GM12874 (cell line): ENCODE measurements around the gene AKR1B1.
A peak's percentile ranks its signal among the peaks of the same experiment; 100 is the strongest.

Source experiments
- CTCF ChIP-seq: IDR thresholded peaks from 2 replicates; pipeline ENCODE4 v1.5.1; 2011; ENCODE audit warnings: low read depth, mild to moderate bottlenecking, control low read depth, low read length, moderate library complexity; ENCODE audit not compliant: insufficient read depth

The AKR1B1 gene

GRCh38 chr7:134428942-134429341 lies 30.0 kb downstream of the AKR1B1 start:
- no peak for TF ChIP-seq CTCF

GRCh38 chr7:134427896-134428295 lies 31.0 kb downstream of the AKR1B1 start:
- no peak for TF ChIP-seq CTCF

GRCh38 chr7:134425777-134426176 lies 33.1 kb downstream of the AKR1B1 start:
- no peak for TF ChIP-seq CTCF

- no peak for TF ChIP-seq CTCF
Measured at GRCh38 chr7:134422638-134423037, 36.3 kb downstream of the AKR1B1 start.

- no peak for TF ChIP-seq CTCF
Measured at GRCh38 chr7:134422008-134422407, 36.9 kb downstream of the AKR1B1 start.

- peak; percentile 27; the same call in 1 of the 2 replicates for TF ChIP-seq CTCF
Measured at GRCh38 chr7:134420424-134421125, 38.3 kb downstream of the AKR1B1 start.

- no peak for TF ChIP-seq CTCF
Measured at GRCh38 chr7:134419875-134420274, 39.0 kb downstream of the AKR1B1 start.
